HL-60/S4 treated with phorbol 12-myristate 13-acetate at 8.2 ng/mL for 4 days and 3 days (cell line): ENCODE measurements around the gene MTTP.
"Not testable (repeated sequence)": the region's sequence is repeated elsewhere in the genome, so short reads cannot be mapped to it uniquely, and the experiment has no call there.

Experiments
- in situ Hi-C: fragments of 300-500 bp; cut with MboI; formaldehyde crosslinking; loops from 2 replicates; pipeline ENCODE4 v1.15.0; 2022; ENCODE audit warnings: low sequenced_read_pairs

Gene MTTP

GRCh38 chr4:99574530-99575324 is at the start of gene MTTP:
MTTP (plus strand) TSS chr4:99574824; CDS start chr4:99574910, 86 bp downstream.
- in situ Hi-C loops: loop anchor here (25.0 kb wide), 1 partner anchor 238 kb away; the partner anchor contains the start of gene DAPP1

GRCh38 chr4:99529228-99529627 is 45.4 kb upstream of the MTTP start:
- in situ Hi-C loops: no loop called here

DNA sequence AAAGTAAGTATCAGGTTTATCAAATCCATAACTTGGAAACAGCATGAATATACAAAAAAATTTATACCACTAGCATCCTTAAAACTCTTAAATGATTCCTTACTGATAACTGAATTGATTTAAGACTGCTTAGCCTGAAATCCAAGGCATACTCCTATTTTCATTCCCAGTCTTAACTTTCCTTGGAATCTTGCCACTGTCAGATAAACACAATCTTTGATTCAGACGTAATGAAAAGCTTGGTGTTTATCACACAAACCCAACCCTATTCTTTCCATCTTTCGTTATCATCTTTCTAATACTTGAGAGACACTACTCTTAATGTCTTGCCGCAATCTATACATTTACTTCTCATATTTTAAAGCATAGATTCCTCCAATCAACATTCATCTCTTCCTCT is 44.7 kb upstream of the MTTP start:
- in situ Hi-C loops: no loop called here

DNA sequence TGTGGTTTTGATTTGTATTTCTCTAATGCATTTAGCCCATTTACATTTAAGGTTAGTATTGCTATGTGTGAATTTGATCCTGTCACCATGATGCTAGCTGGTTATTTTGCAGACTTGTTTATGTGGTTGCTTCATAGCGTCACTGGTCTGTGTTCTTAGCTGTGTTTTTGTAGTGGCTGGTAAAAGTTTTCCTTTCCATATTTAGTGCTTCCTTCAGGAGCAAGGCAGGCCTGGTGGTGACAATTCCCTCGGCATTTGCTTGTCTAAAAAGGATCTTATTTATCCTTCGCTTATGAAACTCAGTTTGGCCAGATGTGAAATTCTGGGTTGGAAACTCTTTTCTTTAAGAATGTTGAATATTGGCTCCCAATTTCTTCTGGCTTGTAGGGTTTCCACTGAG is 39.9 kb upstream of the MTTP start:
- in situ Hi-C loops: not testable (repeated sequence)

GRCh38 chr4:99536271-99536670 is 38.4 kb upstream of the MTTP start:
- in situ Hi-C loops: no loop called here

DNA sequence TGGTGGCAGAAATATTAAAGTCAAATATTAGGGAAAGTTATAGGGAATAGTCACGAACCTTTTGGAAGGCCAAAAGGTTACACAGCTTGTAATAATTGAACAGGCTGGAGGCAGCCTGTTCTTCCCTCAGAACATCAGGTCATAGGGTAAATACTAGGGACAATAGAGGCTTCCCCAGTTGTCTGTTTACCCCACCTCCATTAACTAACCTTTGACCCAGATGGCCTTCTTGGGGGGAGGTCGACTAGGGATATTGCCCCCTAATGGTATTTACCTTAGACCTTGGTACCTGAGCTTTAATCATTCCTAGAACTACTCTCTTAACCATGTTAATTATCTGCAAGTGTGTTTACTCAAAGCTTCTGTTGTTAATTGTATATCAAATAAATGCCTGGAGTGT is 37.8 kb upstream of the MTTP start:
- in situ Hi-C loops: no loop called here

GRCh38 chr4:99537674-99538073 is 37.0 kb upstream of the MTTP start:
- in situ Hi-C loops: no loop called here

GRCh38 chr4:99540277-99540939 is 34.2 kb upstream of the MTTP start:
- in situ Hi-C loops: no loop called here

GRCh38 chr4:99552872-99553271 is 21.8 kb upstream of the MTTP start:
- in situ Hi-C loops: loop anchor here (25.0 kb wide), 1 partner anchor 259 kb away; the partner anchor contains the start of gene DAPP1

DNA sequence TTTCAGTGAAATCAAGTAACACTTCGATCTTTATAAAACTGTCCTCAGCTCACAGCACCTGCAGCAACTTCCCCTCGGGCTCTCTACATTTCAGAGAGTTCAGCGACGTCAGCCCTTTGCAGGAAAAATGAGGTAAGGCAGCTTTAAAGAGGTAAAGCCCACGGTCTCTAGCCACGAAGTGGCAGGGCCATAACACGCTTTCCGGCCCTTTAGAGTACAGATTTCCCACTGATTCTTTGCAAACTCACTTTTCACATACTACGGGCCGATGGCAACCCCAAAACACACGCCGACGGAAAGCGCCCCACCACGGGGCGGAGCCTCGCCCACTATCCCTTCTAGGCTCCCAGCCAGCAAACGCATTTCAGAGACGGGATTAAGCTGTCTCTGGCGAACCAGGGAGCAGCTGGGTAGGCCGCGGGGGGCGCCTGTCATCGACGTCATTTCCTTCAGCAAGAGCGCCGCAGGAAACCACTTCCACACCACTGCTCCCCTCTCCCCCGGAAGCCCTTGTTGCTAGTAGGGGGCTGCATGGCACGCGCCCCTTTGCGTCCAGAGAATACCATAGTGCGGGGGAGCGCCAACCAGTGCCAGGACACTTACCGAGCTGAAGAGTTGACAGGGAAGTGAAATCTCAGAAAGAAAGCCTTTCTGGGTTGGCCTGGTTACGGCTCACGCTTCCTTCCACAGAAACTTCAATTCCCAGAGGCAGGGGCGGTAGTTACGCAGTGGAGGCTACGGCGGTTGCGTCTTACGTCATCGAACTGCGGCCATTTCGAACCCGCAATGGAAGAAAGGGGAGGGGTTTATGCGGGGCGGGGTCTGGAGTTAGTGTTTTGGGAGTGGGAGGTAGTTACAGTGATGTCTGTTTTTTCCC is 11.1 kb upstream of the MTTP start, which contains the start of gene TRMT10A:
Gene TRMT10A, minus strand, starts transcription at position 730 of the 877 bp plus-strand sequence. CDS start 4,701 bp downstream, outside the sequence.
- in situ Hi-C loops: loop anchor here (25.0 kb wide), 1 partner anchor 249 kb away; the partner anchor contains the start of gene DAPP1

- in situ Hi-C loops: loop anchor here (25.0 kb wide), 1 partner anchor 247 kb away; the partner anchor contains the start of gene DAPP1
Observed at GRCh38 chr4:99564921-99565320, 9.7 kb upstream of the MTTP start.

DNA sequence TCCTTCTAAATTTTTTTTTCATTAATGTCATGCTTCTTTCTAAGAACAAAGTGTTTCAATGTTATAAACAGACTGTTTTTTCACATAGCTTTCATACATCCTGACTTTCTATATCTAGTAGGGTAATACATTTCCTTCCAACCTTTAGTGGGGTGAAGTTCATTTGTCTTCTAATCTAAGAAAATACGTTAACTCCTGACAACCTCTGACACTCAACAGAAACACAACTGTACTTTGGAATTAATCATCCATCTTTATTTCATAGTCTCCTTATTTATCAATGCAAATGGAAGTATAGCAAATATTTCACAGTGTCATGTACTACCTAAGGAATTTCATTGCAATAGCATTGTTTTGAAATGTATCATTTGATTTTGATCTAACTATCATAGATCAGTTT is 2.7 kb upstream of the MTTP start:
- in situ Hi-C loops: loop anchor here (25.0 kb wide), 1 partner anchor 240 kb away; the partner anchor contains the start of gene DAPP1

DNA sequence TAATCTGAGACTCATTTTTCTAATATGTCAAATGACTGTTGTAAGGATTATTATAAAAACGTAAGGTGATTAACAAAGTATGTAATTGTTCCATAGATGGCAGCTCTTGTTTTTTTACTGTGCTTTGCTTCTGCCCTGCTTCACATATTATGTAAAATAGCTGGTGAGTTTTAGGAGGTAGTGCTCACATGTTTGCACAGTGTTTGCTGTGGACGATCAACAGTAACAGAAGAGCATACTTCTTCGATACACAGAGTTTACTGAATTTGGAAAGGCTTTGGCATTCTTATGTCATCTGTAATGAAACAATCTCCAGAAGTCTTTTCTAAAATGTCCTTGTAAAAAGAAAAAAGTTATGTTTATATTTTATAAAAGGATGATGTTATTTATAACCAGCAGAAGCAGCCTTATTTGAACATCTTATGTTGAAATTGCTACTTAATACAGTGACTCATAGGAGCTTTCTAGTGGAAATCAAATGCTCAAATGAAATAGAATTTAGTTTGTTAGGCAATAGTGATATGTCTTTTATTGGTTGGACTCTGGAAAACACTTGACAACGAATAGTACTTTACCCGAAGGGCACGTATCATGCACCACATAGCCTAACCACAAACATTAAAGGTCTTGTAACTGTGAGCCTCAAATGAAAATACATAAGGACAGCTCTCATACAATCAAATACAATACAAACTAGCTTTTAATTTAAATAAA is 1.9 kb upstream of the MTTP start:
- in situ Hi-C loops: loop anchor here (25.0 kb wide), 1 partner anchor 240 kb away; the partner anchor contains the start of gene DAPP1

DNA sequence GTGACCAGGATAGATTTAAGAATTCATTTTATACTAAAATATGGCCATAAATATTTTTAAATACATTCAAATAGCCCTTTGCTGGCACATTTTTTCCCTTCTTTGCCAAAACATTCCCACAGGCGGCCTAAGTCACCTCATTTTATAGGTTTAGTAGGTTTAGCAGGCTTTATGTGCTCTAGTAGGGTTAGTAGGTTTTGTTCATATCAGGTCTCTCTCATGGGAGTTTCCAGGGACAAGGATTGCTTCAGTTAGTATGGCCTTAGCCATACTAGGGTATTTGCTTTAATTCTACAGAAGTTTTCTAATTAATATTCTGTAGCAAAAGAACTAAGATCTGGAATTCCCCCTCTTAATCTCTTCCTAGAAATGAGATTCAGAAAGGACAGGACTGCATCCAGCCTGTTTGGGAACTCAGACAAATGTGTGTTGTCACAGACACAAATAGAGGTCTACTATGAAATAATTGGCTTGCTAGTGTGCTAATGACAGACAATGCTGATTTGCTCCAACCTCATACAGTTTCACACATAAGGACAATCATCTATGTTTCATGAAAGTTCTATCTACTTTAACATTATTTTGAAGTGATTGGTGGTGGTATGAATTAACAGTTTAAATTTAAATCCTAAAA is 772 bp upstream of the MTTP start:
- in situ Hi-C loops: loop anchor here (25.0 kb wide), 1 partner anchor 238 kb away; the partner anchor contains the start of gene DAPP1

DNA sequence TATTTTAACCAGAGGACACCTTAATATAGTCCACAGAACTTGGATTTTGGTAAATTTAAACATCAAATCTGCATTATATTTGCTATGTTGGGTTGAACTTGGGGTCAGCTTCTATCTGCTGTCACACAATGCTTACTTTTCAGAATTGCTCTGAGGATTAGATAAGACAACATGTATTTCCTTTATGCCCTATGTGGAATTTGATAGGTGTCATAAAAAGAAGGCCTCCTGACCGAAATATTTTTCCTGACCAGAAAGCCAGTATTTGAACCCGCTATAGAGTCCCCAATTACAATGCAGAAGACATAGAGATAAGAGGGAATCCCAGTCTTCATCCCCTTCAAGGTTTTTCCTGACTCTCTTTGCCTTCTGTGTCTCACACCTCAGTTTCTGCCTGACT is 4.1 kb downstream of the MTTP start:
- in situ Hi-C loops: no loop called here

DNA sequence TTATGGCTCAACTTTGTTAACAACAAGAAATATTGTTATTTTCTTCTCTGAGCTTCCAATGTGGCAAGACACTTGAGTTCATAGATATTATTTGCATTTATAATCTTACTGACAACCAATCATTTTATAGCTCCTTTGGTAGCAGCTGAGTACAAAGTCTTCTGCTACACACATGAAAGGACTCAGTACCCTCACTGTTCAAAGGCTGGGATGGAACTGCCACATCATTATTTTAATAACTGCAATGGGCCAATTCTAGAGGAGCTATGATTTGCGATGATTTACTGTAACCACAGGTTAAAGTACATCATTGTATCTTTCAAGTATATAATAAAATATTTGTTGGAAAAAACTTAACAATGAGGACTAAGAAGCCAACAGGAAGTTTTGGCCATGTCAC is 10.9 kb downstream of the MTTP start:
- in situ Hi-C loops: no loop called here

GRCh38 chr4:99586322-99586721 is 11.7 kb downstream of the MTTP start:
- in situ Hi-C loops: no loop called here

- in situ Hi-C loops: no loop called here
Observed at GRCh38 chr4:99586797-99587196, 12.2 kb downstream of the MTTP start.

DNA sequence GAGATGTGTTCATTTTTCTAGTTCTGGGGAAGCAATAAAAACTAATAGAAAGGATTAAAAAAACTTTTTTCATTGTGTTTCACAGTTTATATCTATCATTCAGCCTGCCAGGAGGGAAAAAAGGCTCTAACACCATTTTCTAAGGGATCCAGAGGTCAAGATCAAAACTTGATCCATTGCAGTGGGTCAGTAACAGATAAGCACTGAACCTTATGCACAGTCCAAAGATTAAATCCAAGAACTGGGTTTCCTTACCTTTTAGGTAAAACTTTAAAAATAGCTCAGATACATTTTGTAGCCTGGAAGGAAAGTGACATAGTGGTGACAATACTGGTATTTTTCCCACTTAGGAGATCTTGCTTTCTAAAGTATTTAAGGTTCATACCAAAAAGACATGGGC is 12.7 kb downstream of the MTTP start:
- in situ Hi-C loops: no loop called here

DNA sequence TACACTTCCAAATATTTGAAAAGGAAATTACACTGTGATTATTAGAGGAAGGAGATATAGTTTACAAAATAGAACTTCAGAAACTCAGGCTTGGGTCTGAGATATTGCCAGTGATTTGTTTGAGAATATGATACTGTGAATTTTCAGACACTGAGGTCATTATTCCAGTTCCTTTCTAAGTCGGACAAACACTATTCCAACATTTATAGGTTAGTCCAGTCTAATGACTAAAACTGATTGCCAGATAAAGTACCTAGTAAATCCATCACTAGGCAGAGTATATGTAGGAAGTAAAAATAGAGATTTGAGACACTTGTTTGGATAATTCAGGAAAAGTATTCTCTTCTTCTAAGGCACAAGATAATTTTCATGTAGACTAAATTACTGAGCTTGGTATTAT is 13.2 kb downstream of the MTTP start:
- in situ Hi-C loops: no loop called here
